Measurements from ENCODE around the gene TMEM89. TPM values are rescaled to one million over a fixed set of nuclear protein-coding genes. Genes with fewer than 3 reads are reported as not detected.

TMEM89 gene
- total RNA-seq, 1 experiment from 2014 or later: not detected

DNA sequence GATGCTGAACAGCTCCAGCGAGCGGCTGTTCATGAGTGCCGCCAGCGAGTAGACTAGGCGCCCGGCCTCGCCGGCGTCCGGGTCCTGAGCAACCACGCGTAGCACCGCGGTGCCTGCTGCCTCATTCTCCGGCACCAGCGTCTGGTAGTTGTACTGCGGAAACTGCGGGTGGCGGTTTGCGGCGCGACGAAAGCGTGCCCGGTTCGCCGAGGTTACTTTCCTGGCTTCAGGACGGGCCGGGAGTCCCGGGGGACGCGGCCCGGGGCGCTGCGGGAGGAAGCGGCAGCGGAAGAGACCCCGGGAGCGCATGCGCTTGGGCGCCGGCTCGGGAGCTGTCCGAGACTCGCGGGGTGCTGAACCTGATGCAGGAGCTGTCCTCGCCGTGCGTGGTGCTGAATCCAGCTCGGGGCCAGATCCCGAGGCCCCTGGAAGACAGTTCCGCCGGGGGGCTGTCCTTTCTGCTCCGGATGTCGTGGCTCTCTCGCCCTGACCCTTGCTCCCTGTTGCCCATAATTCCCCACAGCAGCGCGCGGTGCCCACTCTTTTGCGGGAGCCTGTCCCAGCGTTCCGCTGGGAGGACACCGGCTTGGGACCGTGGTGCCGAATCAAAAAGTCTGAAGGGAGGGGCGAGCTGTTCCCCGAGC is 40.1 kb upstream of the TMEM89 start:
- TF ChIP-seq, protein P1, sequence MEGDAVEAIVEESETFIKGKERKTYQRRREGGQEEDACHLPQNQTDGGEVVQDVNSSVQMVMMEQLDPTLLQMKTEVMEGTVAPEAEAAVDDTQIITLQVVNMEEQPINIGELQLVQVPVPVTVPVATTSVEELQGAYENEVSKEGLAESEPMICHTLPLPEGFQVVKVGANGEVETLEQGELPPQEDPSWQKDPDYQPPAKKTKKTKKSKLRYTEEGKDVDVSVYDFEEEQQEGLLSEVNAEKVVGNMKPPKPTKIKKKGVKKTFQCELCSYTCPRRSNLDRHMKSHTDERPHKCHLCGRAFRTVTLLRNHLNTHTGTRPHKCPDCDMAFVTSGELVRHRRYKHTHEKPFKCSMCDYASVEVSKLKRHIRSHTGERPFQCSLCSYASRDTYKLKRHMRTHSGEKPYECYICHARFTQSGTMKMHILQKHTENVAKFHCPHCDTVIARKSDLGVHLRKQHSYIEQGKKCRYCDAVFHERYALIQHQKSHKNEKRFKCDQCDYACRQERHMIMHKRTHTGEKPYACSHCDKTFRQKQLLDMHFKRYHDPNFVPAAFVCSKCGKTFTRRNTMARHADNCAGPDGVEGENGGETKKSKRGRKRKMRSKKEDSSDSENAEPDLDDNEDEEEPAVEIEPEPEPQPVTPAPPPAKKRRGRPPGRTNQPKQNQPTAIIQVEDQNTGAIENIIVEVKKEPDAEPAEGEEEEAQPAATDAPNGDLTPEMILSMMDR (IDR thresholded peaks at IDR 0.05; ENCODE audit: unreplicated experiment): no peak
- Mint-ChIP-seq H3K36me3 (ENCODE audit: insufficient read depth, unreplicated experiment) (peaks cover 51% of the 10 kb centered on the region), H3K9me3 (ENCODE audit: unreplicated experiment) (no peaks in the 10 kb centered on the region), H3K4me3 (ENCODE audit: unreplicated experiment) (peak overlapping the region; percentile 96), H3K4me1 (ENCODE audit: insufficient read depth, unreplicated experiment) (peaks cover 6% of the 10 kb centered on the region), H3K27me3 (ENCODE audit: insufficient read depth, unreplicated experiment) (no peaks in the 10 kb centered on the region), H3K27ac (ENCODE audit: low read depth, unreplicated experiment) (no peak overlapping the region)
- BruUV-seq (replicated peaks): no TSS peak
- POLR2A ChIA-PET: interaction anchor here (1.0 to 5.1 kb wide), 12 partner anchors 9 to 229 kb away, joined by 3 to 88 read pairs (median 6); partner anchors contain the start of genes IP6K2, PFKFB4 and SLC26A6
- peak; percentile 23 for DNase-seq (ENCODE audit: unreplicated experiment)
- intact Hi-C loops (cut with micrococcal nuclease): loop anchor here (5.0 kb wide), 1 partner anchor 194 kb away; a partner anchor contains a TSS
- CTCF ChIA-PET: no interaction called here

DNA sequence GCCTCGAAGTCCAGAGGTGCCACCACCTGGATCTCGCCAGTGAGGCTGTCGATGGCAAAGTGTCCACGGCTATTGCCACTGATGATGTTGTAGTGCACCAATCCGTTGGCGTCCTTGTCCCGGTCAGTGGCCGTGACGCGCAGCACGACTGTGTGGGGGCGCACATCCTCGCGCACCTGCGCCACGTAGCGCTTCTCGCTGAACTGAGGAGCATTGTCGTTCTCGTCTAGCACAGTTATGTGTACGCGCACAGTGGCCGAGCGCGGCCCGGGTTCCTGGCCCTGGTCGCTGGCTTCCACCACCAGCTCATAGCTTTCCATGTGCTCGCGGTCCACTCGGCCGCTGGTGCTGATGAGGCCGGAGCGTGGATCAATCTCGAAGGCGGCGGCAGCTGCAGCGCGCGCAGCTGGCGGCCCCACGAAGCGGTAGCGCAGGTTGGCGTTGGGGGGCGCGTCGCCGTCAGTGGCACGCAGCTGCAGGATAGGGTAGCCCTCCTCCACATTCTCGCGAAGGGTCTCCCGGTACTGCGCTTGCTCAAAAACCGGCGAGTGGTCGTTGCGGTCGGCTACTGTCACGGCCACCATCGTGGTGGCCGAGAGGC is 39.3 kb upstream of the TMEM89 start:
- no peak for DNase-seq (ENCODE audit: unreplicated experiment)
- ChIA-PET POLR2A (interaction anchor here (5.0 to 5.1 kb wide), 2 partner anchors 26 to 62 kb away, joined by 50 to 88 read pairs; partner anchors contain the start of gene SLC26A6), CTCF (no interaction called here)
- Mint-ChIP-seq H3K4me1 (ENCODE audit: insufficient read depth, unreplicated experiment) (peaks cover 6% of the 10 kb centered on the region), H3K9me3 (ENCODE audit: unreplicated experiment) (no peaks in the 10 kb centered on the region), H3K27ac (ENCODE audit: low read depth, unreplicated experiment) (no peak overlapping the region), H3K27me3 (ENCODE audit: insufficient read depth, unreplicated experiment) (no peaks in the 10 kb centered on the region), H3K36me3 (ENCODE audit: insufficient read depth, unreplicated experiment) (peaks cover 44% of the 10 kb centered on the region), H3K4me3 (ENCODE audit: unreplicated experiment) (no peak overlapping the region)
- TF ChIP-seq, protein P1 (IDR thresholded peaks at IDR 0.05; ENCODE audit: unreplicated experiment): no peak
- intact Hi-C loops (cut with micrococcal nuclease): loop anchor here (5.0 kb wide), 1 partner anchor 194 kb away; a partner anchor contains a TSS
- BruUV-seq (replicated peaks): no TSS peak

DNA sequence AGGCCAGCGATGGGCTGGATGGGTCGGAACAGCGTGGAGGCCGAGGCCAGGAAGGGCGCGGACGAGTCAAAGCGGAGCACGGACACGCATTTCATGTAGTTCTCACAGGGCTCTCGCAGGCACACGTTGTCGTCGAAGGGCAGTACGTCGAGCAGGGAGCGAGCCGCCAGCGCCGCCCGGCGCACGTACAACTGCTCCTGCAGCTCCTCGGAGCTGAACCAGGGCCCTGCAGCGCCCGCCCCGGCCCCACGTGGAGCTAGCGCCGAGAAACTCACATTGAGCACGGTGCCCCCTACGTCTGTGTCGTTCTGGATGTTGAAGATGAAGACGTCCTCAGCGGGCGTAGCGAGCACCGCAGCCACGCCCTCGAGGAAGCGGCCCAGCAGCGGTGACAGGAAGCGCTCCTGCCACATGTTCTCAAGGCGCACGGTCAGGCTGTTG is 35.3 kb upstream of the TMEM89 start:
- Mint-ChIP-seq H3K27ac (ENCODE audit: low read depth, unreplicated experiment) (no peak overlapping the region), H3K27me3 (ENCODE audit: insufficient read depth, unreplicated experiment) (no peaks in the 10 kb centered on the region), H3K9me3 (ENCODE audit: unreplicated experiment) (no peaks in the 10 kb centered on the region), H3K36me3 (ENCODE audit: insufficient read depth, unreplicated experiment) (peaks cover 22% of the 10 kb centered on the region), H3K4me1 (ENCODE audit: insufficient read depth, unreplicated experiment) (no peaks in the 10 kb centered on the region), H3K4me3 (ENCODE audit: unreplicated experiment) (no peak overlapping the region)
- no peak for DNase-seq (ENCODE audit: unreplicated experiment)
- TF ChIP-seq, protein P1 (IDR thresholded peaks at IDR 0.05; ENCODE audit: unreplicated experiment): no peak
- POLR2A ChIA-PET: no interaction called here
- no TSS peak for BruUV-seq (replicated peaks)
- intact Hi-C loops (cut with micrococcal nuclease): no loop called here
- CTCF ChIA-PET: no interaction called here

DNA sequence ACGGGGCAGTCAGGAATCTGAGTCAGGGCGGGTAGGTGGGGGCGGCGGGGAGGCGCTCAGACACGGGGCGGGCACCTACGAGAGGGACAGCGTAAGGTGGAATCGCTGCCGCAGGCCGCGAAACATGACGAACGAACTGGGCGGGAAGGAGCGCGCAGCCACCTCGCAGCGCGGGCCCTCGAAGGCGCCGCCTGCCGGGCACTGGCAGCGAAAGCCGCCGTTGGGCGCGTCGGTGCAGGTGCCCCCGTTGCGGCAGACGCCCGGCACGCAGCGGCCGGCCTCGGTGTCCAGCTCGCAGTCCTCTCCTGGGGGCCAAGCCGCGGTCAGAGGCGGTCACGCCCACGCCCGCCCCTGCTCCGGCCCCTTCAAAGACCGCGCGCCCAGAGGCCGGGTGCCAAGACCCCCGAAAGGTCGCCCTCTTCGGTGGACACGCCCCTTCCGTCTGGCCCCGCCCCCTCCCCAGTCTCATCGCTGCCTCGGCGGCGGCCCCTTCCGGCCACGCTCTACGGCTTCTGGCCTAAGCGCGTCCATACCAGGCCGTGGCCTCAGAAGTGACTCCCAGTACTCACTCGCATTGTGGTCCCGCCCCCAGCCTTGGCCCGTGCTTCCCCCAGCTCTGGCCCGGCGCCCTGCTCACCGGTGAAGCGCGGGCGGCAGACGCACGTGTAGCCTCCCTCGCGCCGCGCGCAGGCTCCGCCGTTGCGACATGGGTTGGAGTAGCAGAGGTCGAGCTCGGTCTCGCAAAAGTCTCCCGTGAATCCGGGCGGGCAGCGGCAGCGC is 34.7 kb upstream of the TMEM89 start:
- BruUV-seq (replicated peaks): no TSS peak
- ChIA-PET CTCF (no interaction called here), POLR2A (no interaction called here)
- no peaks in the 10 kb centered on the region for H3K27me3 Mint-ChIP-seq (ENCODE audit: insufficient read depth, unreplicated experiment)
- peaks cover 22% of the 10 kb centered on the region for H3K36me3 Mint-ChIP-seq (ENCODE audit: insufficient read depth, unreplicated experiment)
- no peaks in the 10 kb centered on the region for H3K9me3 Mint-ChIP-seq (ENCODE audit: unreplicated experiment)
- no peak overlapping the region for H3K4me3 Mint-ChIP-seq (ENCODE audit: unreplicated experiment)
- no peak overlapping the region for H3K27ac Mint-ChIP-seq (ENCODE audit: low read depth, unreplicated experiment)
- H3K4me1 Mint-ChIP-seq (ENCODE audit: insufficient read depth, unreplicated experiment): no peaks in the 10 kb centered on the region
- intact Hi-C loops (cut with micrococcal nuclease): no loop called here
- no peak for DNase-seq (ENCODE audit: unreplicated experiment)
- TF ChIP-seq, protein P1 (IDR thresholded peaks at IDR 0.05; ENCODE audit: unreplicated experiment): no peak
